HG02763 (cell line): ENCODE results near the gene C2orf49.

Experiments used
- ATAC-seq: cut with Tn5 transposase; IDR thresholded peaks from one replicate; pipeline ENCODE4 v1.9.1; 2021; ENCODE audit warnings: mild to moderate bottlenecking, moderate library complexity; ENCODE audit not compliant: unreplicated experiment

Gene C2orf49

DNA sequence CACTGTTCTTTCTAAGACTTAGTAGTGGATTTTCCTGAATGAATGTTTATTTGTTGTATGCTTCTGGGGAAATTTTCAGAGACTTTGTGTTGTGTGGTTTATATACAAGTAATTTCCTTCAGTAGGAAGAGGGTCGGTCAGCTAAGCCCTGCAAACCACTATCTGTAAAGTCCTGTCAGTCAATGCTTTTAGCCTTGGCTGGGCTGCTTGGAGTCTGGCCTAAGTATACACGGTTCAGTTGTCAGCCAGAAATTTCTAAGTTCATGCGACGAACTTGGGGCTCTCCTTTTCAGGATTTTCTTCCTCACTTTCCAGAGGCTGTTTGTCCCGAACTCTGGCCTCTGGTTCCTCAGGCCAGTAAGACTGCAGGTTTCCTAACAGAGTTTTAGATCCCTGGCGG is 21.3 kb downstream of the C2orf49 start:
- no peak for ATAC-seq

DNA sequence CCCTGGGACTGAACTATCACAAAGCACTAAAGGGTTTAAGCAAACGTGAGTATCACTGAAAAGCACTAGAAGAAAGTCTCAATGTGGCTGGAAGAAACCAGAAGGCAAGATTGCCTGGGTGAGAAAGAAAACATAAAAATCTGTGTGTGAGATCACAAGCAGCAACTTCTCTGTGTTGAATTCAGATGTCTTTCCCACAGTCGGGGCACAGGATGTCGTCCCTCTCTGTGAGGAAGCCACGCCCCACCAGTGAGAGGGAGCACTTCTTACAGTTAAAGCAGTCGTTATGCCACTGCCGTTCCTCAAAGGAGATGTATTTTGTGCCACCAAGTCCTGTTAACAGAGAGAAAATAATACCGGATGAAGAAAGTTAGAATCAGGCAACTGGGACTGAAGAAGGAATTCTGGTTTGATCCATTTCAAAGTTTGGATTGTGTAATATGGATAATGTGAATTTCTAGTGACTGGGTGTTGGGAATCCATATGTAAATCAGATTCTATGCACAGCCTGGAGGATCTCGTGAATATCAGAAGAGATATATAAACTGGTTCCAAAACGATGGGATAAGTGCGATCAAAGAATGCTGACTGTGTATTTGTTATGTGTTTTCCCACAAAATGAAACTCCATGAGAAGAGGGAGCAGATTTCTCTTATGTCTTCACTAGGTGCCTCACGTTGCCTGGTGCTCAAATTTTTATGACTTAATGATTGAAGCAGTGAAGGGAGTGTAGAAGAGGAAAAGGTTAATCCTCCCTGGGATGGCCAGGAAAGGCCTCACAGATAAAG is 24.0 kb downstream of the C2orf49 start:
- ATAC-seq = no peak

DNA sequence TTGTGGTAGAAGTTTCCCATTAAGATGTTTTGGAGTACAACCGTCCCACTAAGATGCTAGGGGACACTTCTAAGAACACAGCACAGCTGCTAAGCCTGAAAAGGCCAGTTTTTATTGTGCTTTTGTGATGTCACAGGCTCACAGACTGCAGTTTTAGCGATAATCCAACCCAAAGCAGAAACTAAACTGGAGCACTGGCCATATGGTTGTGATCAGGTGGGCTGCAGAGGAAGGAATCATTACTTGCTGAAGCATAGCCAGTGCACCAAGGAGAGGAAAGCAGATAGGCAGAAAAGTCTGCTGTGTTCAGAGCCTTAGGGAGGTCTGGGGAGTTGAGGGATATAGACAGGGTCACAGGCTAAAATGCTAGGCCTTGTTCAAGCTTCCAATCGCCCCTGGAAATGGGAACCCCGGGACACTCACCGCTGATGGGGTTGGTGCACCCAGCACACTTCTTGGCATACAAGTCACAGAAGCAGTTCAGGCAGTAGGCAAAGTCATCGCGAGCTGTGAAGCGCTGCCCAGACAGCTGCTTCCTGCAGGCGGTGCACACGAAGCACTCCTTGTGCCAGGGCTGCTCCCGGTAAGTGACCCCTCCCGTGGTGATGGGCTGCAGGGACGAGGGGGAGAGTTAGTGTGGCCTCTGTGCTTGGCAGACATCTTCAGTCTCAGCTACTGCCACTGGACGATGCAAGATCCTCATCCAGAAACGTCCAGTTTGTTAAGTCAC is 25.7 kb downstream of the C2orf49 start:
- ATAC-seq = no peak

DNA sequence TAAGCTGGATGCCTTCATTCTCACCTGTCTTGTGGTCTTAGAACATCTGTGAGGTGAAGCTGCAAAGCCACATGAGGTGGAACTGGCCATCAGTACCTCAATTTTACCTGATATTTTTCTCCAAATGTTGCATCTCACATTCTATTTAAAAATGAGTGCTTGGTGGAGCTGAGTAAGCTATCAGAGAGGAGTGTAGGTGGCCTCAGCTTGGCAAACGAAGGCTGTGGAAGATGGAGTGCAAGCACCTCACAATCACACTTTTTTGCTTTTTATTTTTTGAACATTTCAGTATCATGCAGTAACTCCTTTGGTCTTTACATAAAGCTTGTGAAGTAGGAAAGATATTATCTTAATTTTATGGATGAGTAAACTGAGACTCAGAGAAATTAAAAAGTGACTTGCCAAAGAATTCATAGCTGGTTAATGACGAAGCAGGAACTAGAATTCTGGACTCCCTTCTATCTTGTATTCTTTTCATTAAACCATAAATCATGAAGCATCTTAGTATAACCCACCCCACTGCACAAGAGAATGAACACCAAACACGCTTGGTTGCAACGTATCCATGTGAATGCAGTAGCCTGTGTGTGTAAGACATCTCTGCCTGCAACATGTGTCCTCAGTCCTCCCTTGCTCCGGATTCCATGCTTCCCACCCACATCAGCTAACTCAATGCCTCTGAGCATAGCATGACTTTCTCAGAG is 27.2 kb downstream of the C2orf49 start:
- no peak for ATAC-seq

DNA sequence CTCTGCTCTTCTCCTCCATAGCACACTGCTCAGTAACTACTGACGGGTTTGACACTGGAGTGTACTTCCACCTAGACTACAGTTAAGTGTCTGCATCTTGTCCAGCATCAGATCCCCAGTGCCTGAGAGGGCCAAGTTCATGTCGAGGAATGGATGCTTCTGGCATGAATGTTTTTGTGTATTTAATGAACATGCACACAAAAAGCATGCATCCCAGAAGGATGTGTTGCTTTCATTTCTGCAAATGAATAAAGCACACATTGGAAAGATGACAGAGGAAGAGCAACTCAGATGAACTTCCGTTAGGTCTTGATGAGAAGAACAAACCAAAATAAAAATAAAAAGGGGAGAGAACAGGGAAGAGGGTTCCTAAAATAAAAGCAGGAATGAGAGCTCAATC is 27.9 kb downstream of the C2orf49 start:
- no peak for ATAC-seq

DNA sequence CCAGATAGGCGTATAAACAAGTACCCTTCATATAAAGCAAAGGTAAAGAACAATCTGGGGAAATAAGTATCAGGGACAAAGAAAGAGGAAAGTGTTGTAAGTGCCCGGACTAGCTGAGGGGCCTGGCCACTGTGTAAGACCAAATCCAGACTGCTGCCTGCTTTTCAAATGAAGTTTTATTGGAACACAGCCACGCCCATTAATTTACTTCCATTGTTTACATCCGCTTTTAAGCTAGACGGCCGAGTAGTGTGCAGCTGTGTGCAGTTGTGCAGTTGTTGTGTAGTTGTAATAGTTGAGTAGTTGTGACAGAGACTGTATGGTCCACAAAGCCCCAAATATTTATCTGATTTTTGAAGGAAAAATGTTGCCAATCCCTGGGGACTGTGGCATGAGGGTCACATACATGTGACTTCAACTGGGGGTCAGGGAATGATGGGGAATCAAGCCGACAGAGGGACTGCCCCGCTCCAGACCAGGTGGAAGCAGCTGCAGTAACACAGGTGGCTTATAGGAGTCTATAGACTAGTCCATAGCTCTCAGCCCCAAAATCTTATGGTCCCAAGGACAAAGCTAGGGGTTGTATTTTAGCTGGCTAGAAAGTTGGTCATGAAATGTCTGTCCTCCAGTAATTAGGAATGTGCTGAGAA is 31.5 kb downstream of the C2orf49 start:
- ATAC-seq = no peak

DNA sequence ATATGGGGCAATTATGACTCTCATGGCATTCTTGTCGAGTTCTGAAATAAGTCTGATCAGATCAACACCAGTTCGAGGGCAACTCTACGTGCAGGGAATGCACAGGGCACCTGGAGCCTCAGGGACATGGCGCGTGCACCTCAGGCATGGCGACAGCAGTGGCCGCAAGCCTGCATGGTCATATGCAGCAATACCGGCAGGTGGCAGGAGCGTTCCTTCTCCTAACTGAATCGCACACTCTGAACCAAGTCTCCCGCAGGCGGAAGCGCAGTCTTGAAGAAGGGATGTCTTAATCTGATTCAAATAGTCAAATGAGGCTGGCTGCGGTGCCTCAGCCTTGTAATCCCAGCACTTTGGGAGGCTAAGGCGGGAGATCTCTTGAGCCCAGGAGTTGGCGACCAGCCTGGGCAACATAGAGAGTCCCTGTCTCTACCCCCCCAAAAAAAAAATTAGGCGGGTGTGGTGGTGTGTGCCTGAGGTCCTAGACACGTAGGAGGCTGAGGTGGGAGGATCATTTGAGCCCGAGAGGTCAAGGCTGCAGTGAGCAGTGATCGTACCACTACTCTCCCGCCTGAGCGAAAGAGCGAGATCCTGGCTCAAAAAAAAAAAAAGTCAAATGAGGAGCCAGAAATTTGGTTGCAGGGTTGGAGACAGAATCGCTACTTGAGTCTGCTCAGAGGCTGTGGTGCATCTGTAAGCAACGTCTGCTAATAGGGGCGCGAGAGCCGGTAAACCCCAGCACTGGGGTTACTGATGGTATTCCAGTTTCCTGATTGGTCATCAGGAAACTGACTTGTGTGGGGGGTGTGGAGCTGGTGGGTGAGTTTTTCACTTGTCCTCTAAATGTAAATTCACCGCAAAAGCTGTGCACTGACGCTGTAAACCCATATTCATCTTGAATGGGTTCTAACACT is 32.7 kb downstream of the C2orf49 start:
- peak; percentile 92 for ATAC-seq

DNA sequence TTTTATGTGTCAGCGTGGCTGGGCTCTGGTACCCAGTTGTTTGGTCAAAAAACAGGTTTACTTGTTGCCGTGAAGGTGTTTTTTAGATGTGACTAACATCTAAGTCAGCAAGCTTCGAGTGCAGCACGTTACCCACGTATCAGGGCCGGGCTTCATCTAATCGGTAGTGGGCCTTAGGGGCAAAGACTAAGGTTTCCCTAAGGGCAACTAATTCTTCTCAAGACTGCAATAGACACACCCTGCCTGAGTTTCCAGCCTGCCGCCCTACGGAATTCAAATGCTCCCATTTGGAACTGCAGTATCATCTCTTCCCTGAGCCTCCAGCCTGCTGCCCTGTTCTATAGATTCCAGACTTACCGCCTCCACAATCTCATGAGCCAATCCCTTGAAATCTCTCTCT is 33.8 kb downstream of the C2orf49 start:
- no peak for ATAC-seq

DNA sequence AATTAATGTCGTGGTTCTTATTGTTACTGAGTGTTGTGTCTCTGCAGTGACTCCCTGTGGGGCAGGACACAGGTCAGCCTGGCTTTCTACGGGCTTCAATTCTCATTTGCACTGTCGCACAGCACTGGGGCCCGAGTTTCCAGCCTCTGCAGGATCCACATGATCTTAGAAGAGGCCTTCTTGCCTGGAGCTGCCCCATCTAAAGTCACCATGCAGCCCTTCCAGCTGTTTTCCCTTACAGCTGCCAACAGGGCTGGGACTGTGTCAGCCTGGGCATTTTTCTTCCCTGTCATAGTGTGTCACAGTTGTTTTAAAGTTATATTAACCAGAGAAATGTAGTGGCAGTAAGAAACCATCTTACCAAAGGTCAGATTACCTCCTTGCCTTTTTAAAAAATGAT is 34.5 kb downstream of the C2orf49 start:
- no peak for ATAC-seq

DNA sequence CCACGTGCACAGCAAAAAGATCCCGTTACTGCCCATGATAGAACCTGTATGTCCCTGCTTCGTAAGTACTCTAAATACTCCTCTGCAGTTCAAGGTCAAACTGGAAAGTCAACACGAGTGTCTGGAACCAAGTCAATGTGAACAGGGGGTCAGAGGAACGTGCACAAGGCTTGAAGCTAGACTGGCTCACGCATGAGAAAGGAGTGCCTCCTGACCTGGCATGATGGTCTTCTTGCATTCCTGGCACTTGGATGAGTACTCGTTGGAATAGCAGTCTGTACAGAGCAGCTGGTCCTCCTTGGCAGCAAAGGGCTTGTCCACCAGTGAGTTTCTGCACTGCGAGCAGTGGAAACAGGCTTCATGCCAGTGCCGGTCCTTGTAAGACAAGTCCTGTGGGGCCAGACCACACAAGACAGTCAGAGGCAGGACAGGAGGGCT is 36.0 kb downstream of the C2orf49 start:
- ATAC-seq = no peak

DNA sequence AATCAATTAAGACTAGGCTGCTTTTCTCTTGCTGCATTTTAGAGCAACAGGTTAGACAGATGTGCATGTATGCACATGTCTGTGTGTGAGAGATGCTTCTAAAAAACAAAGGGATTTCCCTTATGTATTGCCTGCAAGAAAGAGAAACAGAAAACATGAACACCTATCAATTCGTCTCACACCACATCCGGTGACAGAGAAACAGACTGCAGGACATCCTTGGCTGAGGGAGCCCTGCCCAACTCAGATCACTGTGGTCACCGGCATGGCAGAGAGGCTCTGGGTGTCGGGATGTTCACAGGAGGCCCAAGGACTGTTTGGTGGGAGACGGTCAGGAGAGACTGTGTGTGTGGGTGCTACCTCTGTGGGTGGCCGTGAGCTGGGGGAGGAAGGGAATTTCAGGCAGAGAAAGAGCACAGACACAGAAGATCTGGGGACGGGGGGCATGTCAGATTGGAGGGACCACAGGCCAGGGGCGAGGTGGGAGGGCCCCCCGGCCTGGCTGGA is 36.6 kb downstream of the C2orf49 start:
- ATAC-seq = peak; percentile 78

DNA sequence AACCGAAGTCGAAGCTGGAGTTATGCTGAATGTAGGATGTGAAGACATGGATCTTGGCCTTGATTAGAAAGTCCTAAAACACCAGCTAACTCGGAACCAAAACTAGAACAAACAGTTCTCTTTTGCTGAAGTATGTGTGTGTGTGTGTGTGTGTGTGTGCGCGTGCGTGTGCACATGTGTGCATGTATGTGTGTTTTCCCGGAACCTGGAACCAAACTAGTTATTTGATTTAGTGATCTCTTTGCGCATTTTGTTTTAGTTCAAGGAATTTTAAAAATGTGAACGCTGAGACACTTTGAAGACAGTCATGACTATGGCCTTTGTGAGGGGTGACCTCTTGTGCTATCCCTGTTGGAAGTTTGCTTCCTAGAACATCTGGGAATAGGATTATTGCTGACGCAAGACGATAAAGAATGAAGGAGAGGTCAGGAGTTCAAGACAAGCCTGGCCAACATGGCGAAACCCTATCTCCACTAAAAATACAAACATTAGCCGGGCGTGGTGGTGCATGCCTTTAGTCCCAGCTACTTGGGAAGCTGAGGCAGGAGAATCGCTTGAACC is 37.7 kb downstream of the C2orf49 start:
- no peak for ATAC-seq

DNA sequence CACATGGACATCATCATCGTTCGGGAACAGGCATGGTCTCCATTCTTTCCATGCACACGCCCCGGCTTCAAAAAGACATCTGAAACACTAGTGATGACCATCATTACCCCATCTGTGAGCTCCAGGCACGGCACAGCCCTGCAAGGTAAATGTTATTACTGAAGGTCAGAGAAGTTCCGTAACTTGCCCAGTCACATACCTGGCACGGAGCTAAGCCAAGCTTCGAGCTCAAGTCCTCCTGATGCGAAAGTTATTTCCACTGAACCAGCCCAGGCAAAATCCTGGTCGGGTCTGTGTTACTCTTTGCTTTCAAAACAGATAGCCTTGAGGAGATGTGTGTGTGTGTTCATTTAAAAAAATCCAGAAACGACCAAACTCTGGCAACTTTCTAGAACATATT is 38.7 kb downstream of the C2orf49 start:
- no peak for ATAC-seq

DNA sequence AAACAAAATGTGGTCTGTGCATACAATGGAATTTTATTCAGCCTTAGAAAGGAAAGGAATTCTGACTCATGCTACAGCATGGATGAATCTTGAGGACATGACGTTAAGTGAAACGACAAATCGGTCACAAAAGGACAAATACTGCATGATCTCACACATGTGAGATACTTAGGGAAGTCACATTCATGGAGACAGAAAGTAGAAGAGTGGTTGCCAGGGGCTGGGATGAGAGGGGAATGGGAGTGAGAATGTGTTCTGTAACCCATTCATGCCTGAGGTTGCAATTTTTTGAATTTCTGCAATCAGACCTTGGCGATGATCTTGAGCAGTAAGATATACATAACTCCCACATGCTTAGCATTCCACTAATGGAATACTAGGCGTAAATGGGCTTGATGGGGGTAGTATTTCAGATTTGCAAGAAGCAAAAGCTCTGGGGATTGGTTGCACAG is 39.5 kb downstream of the C2orf49 start:
- ATAC-seq = no peak

DNA sequence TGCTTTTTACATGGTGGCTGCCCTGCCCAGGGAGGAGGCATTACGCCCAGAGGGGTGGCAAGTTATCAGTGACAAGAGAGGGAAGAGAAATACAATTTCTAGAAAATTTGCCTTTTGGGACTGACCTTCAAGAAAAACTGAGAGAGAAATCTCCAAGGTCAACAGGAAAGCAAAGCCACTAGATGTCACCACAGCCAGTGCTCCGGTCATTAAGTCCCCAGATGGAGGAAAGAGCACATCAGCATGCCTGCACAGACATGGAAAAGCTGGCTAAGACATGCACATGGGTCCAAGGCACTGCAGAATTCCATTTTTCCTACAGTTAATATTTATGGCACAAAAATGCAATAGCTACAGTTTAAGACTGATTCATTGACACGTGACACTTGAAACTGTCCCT is 40.5 kb downstream of the C2orf49 start:
- ATAC-seq = no peak

DNA sequence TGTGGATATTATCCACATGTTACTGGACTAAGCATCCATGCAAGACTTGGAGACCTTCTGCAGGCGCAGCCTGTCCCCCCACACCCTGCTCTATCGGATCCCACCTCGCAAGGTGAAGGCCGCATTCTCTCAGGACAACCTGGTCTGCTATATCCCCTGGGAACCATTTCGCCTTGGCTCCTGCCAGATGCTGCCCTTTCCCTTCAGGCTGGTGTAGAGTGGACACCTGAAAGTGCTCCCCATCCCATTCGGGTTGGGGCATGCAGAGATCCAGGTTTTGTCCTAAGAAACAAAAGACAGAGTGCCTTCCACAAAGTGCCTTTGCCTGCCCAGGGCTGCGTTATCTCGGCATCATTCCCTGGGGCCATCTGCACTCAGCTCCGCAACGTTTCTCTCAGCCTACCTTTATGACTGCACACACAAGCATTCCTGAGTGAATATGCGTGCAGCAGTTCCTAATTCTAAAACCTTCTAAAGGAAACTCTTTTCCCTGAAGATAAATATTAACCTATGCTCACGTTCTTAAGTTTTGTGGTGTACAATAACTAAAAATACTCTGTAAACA is 41.0 kb downstream of the C2orf49 start:
- ATAC-seq = no peak

DNA sequence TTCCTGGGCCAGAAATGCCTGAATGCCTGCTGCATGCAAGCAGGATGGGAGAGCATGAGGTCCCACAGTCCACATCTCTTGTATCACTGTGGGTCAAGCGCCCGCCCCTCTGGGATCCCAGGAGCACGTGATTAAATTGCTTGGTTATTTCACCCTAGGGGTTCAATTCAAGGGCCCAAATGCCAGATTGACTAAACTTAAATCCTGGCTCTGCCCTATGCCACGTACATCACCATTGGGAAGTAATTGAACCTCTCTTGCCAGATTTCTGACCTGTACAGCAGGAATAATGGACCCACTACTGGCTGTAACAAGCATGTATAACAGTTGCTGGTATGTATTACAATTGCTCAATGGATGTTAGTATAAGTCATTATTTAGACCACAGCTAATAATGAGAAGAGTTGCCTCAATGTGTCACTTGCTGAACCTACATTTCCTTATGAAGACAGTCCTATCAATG is 41.6 kb downstream of the C2orf49 start:
- no peak for ATAC-seq

DNA sequence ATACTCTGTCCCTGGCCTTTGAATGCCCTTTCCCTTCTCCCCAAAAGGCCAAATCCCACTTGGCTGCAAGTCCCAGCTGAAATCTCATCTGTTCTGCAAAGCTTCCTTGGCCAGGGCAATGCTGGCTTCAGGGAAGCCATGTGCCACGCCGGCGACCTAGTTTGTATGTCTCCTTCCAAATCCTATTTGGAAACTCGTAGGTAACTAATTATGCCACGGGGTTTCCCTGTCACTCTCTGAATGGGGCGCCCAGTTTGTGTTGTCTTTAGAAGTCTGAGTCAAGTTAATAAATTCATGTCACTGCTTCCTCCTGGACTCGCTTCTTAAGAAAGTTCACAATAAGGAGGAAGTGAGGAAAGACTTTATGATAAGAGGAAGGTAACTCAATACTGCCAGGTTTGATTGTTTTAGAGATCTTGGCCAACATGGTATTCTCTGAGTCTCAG is 42.4 kb downstream of the C2orf49 start:
- no peak for ATAC-seq

DNA sequence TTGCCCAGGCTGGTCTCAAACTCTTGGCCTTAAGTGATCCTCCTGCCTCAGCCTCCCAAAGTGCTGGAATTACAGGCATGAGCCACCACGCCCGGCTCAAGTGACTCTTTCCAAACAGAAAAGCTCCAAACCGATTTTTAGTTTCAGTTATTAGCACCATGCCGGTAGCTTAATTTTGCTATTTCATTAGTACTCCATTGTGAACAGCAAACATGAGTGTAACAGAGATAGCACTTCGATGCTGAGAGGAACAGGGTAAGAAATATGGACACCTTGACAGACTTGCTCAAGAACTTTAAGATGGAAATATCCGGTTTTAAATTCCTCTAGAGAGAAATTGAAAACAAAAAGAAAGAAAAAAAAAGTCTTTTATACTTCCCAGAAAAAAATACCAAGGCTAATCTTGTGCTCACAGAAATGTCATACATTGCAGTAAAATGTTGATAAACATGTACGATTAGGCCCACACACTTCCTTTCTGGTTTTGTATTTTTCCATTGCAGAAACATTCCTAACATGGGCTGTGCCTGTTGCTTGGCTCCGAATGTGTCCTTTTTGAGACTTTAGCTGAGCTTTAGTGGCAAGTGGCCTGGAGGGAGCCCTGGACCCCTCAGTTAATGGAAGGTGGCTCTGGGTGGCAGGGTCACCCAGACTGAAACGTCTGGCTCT is 43.2 kb downstream of the C2orf49 start:
- no peak for ATAC-seq
